ENCODE results near the gene PDE4D. TPM values are rescaled to one million over a fixed set of nuclear protein-coding genes. Genes with fewer than 3 reads are reported as not detected.

PDE4D gene
- total and polyA plus RNA-seq, 2 donors (not counting 1 experiment from before 2014, with no cell fraction given), result 14.9 to 171 TPM

GRCh38 chr5:59503220-59503619 is 390.3 kb downstream of the PDE4D start:
- Histone ChIP-seq H4K20me1 (ENCODE audit: control insufficient read depth, insufficient read depth, low read length, poor library complexity, severe bottlenecking) (no peaks in the 10 kb centered on the region), H3K4me1 (ENCODE audit: control insufficient read depth in 2 of 2, insufficient read depth in 2 of 2, low read length in 2 of 2) (no peaks in the 10 kb centered on the region), H3K36me3 (replicated peaks in 1 of 2; ENCODE audit: control extremely low read depth in 1 of 2, control insufficient read depth in 1 of 2, extremely low read depth in 1 of 2, insufficient read depth in 2 of 2, low read length in 1 of 2) (no peaks in the 10 kb centered on the region), H2AFZ (ENCODE audit: insufficient read depth, low read depth, low read length, poor library complexity, severe bottlenecking) (no peak overlapping the region), H3K4me3 (ENCODE audit: control extremely low read depth in 1 of 5, extremely low read depth in 1 of 5, insufficient read depth in 1 of 5, low read depth in 2 of 5, low read length in 4 of 5) (no peak overlapping the region), H3K9me3 (ENCODE audit: control extremely low read depth in 1 of 3, control insufficient read depth in 2 of 3, insufficient read depth in 1 of 3, low read length in 2 of 3) (no peaks in the 10 kb centered on the region), H3K9ac (ENCODE audit: low read length) (no peak overlapping the region), H3K27ac (ENCODE audit: low read length in 2 of 2) (no peak overlapping the region), H3K79me2 (ENCODE audit: control insufficient read depth, insufficient read depth, low read length) (no peaks in the 10 kb centered on the region), H3K4me2 (replicated peaks; ENCODE audit: low read depth, low read length, poor library complexity, severe bottlenecking) (no peak overlapping the region), H3K27me3 (replicated peaks in 1 of 4; ENCODE audit: control extremely low read depth in 1 of 4, control insufficient read depth in 3 of 4, insufficient read depth in 4 of 4, low read length in 3 of 4) (no peaks in the 10 kb centered on the region)
- Mint-ChIP-seq H3K9me3 (ENCODE audit: insufficient read depth) (no peaks in the 10 kb centered on the region), H3K4me3 (no peak overlapping the region), H3K4me1 (peaks cover 11% of the 10 kb centered on the region), H3K27ac (no peak overlapping the region), H3K27me3 (no peaks in the 10 kb centered on the region)
- intact Hi-C loops (cut with micrococcal nuclease), result loop anchor here (10.0 kb wide), 1 partner anchor 318 kb away; no protein-coding TSS in a partner anchor
- no peak for TF ChIP-seq CTCF (IDR thresholded peaks at IDR 0.05)
- TF ChIP-seq EZH2 (IDR thresholded peaks at IDR 0.05; ENCODE audit: borderline replicate concordance, insufficient read depth, low read depth, low read length, poor library complexity, severe bottlenecking), result no peak
- no CpG with 5 or more reads among the region's 1 CpG for WGBS (ENCODE audit: insufficient coverage)
- POLR2A ChIA-PET, result no interaction called here
- no peak for ATAC-seq (ENCODE audit: low read depth)
- no peak for DNase-seq
- CTCF ChIA-PET, result interaction anchor here (0.7 to 1.8 kb wide), 2 partner anchors 170 to 290 kb away, joined by 3 read pairs; no protein-coding TSS in a partner anchor

- TF ChIP-seq EZH2 (IDR thresholded peaks at IDR 0.05; ENCODE audit: borderline replicate concordance, insufficient read depth, low read depth, low read length, poor library complexity, severe bottlenecking) (no peak), CTCF (IDR thresholded peaks at IDR 0.05) (no peak)
- no peak overlapping the region for H3K4me2 ChIP-seq (replicated peaks; ENCODE audit: low read depth, low read length, poor library complexity, severe bottlenecking)
- H3K9me3 ChIP-seq (ENCODE audit: control extremely low read depth in 1 of 3, control insufficient read depth in 2 of 3, insufficient read depth in 1 of 3, low read length in 2 of 3), result no peaks in the 10 kb centered on the region
- intact Hi-C loops (cut with micrococcal nuclease), result loop anchor here (10.0 kb wide), 1 partner anchor 317 kb away; no protein-coding TSS in a partner anchor
- no CpG with 5 or more reads among the region's 1 CpG for WGBS (ENCODE audit: insufficient coverage)
- no peaks in the 10 kb centered on the region for H3K27me3 ChIP-seq (replicated peaks in 1 of 4; ENCODE audit: control extremely low read depth in 1 of 4, control insufficient read depth in 3 of 4, insufficient read depth in 4 of 4, low read length in 3 of 4)
- no peak for ATAC-seq (ENCODE audit: low read depth)
- no peak overlapping the region for H3K27ac ChIP-seq (ENCODE audit: low read length in 2 of 2)
- Mint-ChIP-seq H3K4me3 (no peak overlapping the region), H3K27me3 (peaks cover 5% of the 10 kb centered on the region), H3K27ac (no peak overlapping the region), H3K4me1 (peaks cover 14% of the 10 kb centered on the region), H3K9me3 (ENCODE audit: insufficient read depth) (no peaks in the 10 kb centered on the region)
- no peaks in the 10 kb centered on the region for H3K4me1 ChIP-seq (ENCODE audit: control insufficient read depth in 2 of 2, insufficient read depth in 2 of 2, low read length in 2 of 2)
- H2AFZ ChIP-seq (ENCODE audit: insufficient read depth, low read depth, low read length, poor library complexity, severe bottlenecking), result no peak overlapping the region
- no peak overlapping the region for H3K4me3 ChIP-seq (ENCODE audit: control extremely low read depth in 1 of 5, extremely low read depth in 1 of 5, insufficient read depth in 1 of 5, low read depth in 2 of 5, low read length in 4 of 5)
- POLR2A ChIA-PET, result no interaction called here
- no peak for DNase-seq
- H3K79me2 ChIP-seq (ENCODE audit: control insufficient read depth, insufficient read depth, low read length), result no peaks in the 10 kb centered on the region
- CTCF ChIA-PET, result interaction anchor here (1.4 to 1.5 kb wide), 2 partner anchors 22 to 300 kb away, joined by 3 to 5 read pairs; no protein-coding TSS in a partner anchor
- no peaks in the 10 kb centered on the region for H3K36me3 ChIP-seq (replicated peaks in 1 of 2; ENCODE audit: control extremely low read depth in 1 of 2, control insufficient read depth in 1 of 2, extremely low read depth in 1 of 2, insufficient read depth in 2 of 2, low read length in 1 of 2)
- H4K20me1 ChIP-seq (ENCODE audit: control insufficient read depth, insufficient read depth, low read length, poor library complexity, severe bottlenecking), result no peaks in the 10 kb centered on the region
- H3K9ac ChIP-seq (ENCODE audit: low read length), result no peak overlapping the region
Observed at GRCh38 chr5:59501316-59501715, 392.2 kb downstream of the PDE4D start.
